AG09319 (cell line): Measurements from ENCODE around the gene INPP5F.
"Not testable (repeated sequence)": the region's sequence is repeated elsewhere in the genome, so short reads cannot be mapped to it uniquely, and the experiment has no call there.

Source experiments
- DNase-seq: peaks from one replicate; pipeline ENCODE4 v3.0.0-alpha.2; 2010; ENCODE audit warnings: low read depth; ENCODE audit errors: extremely low read depth
- CTCF ChIP-seq: IDR thresholded peaks from 2 replicates; pipeline ENCODE4 v1.5.1; 2011; ENCODE audit warnings: low read depth, mild to moderate bottlenecking, inconsistent platforms, low read length, moderate library complexity

Gene INPP5F

DNA sequence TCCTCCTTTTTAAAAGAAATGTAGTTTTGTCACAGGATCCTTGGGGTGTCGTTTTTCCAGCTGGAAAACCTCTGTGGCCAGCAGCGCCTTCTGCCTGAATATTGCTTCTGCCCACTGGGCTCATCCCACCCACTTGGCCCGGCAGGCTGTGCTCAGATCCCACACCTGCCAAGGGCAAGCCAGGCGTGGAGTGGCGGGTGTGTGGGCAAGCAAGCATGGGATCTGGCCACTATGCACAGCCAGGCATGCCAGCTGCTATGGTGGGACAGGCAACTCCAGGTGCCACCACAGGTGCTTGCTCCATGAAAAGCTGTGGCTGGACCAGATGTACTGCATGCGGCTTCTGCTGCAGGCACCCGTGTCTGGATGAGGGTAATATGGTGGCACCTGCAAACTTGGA lies 31.2 kb upstream of the INPP5F start:
- TF ChIP-seq CTCF, result no peak

DNA sequence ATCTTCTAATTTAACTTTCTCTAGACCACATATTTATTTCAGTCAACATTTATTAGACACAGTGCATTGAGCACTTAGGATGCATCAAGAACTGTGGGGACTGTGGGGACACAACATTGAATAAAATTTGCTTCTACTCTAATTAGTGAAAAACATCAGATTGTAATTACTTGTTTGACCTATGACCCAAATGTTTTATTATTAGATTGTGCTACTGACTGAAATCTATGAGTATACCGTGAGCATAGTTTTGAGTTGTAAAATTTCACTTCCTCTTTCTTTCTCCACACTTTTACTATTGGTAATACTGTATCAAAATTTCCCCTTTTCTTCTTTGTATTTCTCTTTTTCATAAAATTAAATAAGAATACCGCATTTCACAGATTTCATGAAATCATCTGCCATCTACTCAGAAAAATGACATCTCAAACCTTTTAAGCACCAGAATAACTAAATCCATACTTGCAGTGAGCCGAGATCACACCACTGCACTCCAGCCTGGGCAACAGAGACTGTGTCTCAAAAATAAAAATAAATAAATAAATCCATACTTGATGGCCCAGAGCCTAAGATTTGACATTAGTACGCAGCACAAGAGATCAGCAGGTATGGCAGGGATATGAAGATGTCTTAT lies 25.4 kb upstream of the INPP5F start:
- DNase-seq, result no peak
- no peak for TF ChIP-seq CTCF

More for the DNA sequence above, 31.2 kb upstream of the INPP5F start:
- DNase-seq, result no peak

- DNase-seq, result no peak
- TF ChIP-seq CTCF, result no peak
These were observed 24.0 kb upstream of the INPP5F start for GRCh38 chr10:119701861-119702260.

- no peak for TF ChIP-seq CTCF
- DNase-seq, result no peak
These were observed 23.3 kb upstream of the INPP5F start for GRCh38 chr10:119702583-119702982.

- no peak for TF ChIP-seq CTCF
- no peak for DNase-seq
These were observed 21.8 kb upstream of the INPP5F start for GRCh38 chr10:119703903-119704508.

DNA sequence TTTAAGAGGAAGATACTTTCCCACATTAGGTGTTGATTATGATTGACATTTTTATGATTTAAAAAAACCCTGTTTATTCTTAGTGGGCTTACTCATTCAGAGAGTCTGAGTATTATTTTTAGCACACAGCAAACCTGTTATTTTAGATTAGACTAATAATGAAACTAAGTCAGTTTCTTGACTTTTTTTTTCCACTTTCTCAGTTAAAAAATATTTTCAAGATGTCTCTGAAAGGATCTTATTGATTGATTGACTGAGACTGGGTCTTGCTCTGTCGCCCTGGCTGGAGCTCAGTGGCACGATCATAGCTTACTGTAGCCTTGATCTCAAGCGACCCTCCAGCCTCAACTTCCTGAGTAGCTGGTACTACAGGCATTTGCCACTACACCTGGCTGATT lies 20.4 kb upstream of the INPP5F start:
- TF ChIP-seq CTCF, result no peak
- DNase-seq, result no peak

GRCh38 chr10:119706521-119707278 lies 19.1 kb upstream of the INPP5F start:
- DNase-seq, result no peak
- TF ChIP-seq CTCF, result no peak

- not testable (repeated sequence) for DNase-seq
These were observed 18.5 kb upstream of the INPP5F start for GRCh38 chr10:119707331-119707730.

DNA sequence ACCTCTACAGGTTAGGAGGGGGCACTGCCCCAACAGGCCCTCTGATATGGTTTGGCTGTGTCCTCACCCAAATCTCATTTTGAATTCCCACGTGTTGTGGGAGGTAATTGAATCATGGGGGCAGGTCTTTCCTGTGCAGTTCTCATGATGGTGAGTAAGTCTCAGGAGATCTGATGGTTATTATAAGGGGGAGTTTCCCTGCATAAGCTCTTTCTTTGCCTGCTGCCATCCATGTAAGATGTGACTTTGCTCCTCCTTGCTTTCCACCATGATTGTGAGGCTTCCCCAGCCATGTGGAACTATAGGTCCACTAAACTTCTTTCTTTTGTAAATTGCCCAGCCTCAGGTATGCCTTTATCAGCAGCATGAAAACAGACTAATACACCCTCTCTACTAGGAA lies 14.9 kb upstream of the INPP5F start:
- DNase-seq, result not testable (repeated sequence)
